Activated CD8-positive, alpha-beta memory T cell treated with anti-CD3 and anti-CD28 coated beads, Interleukin-2, amount 50 U/mL, for 1 hour (primary cell): ENCODE measurements around the gene CAMK2G.

Experiments
- DNase-seq: peaks from one replicate; pipeline ENCODE4 v3.0.0-alpha.2; 2020; ENCODE audit errors: extremely low read depth

The CAMK2G gene

GRCh38 chr10:73879296-73880173 is 5.2 kb upstream of the CAMK2G start:
- DNase-seq: peak; percentile 84

- no peak for DNase-seq
These were observed 4.0 kb upstream of the CAMK2G start for GRCh38 chr10:73878365-73878764.

- no peak for DNase-seq
These were observed 3.3 kb upstream of the CAMK2G start for GRCh38 chr10:73877533-73878160.

- DNase-seq: no peak
These were observed 2.6 kb upstream of the CAMK2G start for GRCh38 chr10:73876971-73877370.

GRCh38 chr10:73876566-73876965 is 2.2 kb upstream of the CAMK2G start:
- DNase-seq: no peak

- DNase-seq: no peak
These were observed 1.8 kb upstream of the CAMK2G start for GRCh38 chr10:73876157-73876556.

- DNase-seq: no peak
These were observed 752 bp upstream of the CAMK2G start for GRCh38 chr10:73875139-73875475.

GRCh38 chr10:73873838-73874215 is 528 bp downstream of the CAMK2G start:
- no peak for DNase-seq

GRCh38 chr10:73873142-73873837 is 1.1 kb downstream of the CAMK2G start:
- no peak for DNase-seq

GRCh38 chr10:73872190-73872710 is 2.1 kb downstream of the CAMK2G start:
- DNase-seq: no peak

- DNase-seq: no peak
These were observed 2.8 kb downstream of the CAMK2G start for GRCh38 chr10:73871295-73872189.

GRCh38 chr10:73868655-73869195 is 5.6 kb downstream of the CAMK2G start:
- DNase-seq: no peak

GRCh38 chr10:73867871-73868631 is 6.3 kb downstream of the CAMK2G start:
- no peak for DNase-seq

GRCh38 chr10:73867126-73867807 is 7.1 kb downstream of the CAMK2G start:
- DNase-seq: no peak

GRCh38 chr10:73866621-73867020 is 7.7 kb downstream of the CAMK2G start:
- no peak for DNase-seq

GRCh38 chr10:73865459-73866442 is 8.6 kb downstream of the CAMK2G start:
- DNase-seq: no peak

- DNase-seq: no peak
These were observed 9.3 kb downstream of the CAMK2G start for GRCh38 chr10:73865107-73865458.

GRCh38 chr10:73864229-73864628 is 10.1 kb downstream of the CAMK2G start:
- no peak for DNase-seq
